CD8-positive, alpha-beta memory T cell (primary cell): Measurements from ENCODE around the gene PIEZO1. TPM values are rescaled to one million over a fixed set of nuclear protein-coding genes. Genes with fewer than 3 reads are reported as not detected.
A peak's percentile ranks its signal among the peaks of the same experiment; 100 is the strongest.

Experiments used
- CTCF ChIA-PET: fragments of 350-600 bp; sonication (Branson Sonifier 250); formaldehyde crosslinking; loops from one replicate; lab custom pipeline; 2021; ENCODE audit warnings: antibody characterized with exemption; lab: Charles Lee
- POLR2A ChIA-PET: fragments of 350-600 bp; sonication (Branson Sonifier 250); formaldehyde crosslinking; loops from one replicate; lab custom pipeline; 2021; ENCODE audit warnings: antibody characterized with exemption; lab: Charles Lee
- DNase-seq, 5 donors: peaks; one replicate each; pipeline versions ENCODE4 v3.0.0 to v3.0.0-alpha.2; 2020 to 2022; ENCODE audit warnings: mixed read lengths in 1 of 5
- H3K27ac ChIP-seq: one replicate; pipeline ENCODE4 v1.7.0; 2013; ENCODE audit warnings: low read depth, mild to moderate bottlenecking, low read length, moderate library complexity
- H3K27me3 ChIP-seq: 2 replicates; pipeline ENCODE4 v1.7.0; 2013; ENCODE audit warnings: low read length, mild to moderate bottlenecking; ENCODE audit not compliant: insufficient read depth, poor library complexity, severe bottlenecking
- H3K36me3 ChIP-seq: 2 replicates; pipeline ENCODE4 v1.7.0; 2013; ENCODE audit warnings: mild to moderate bottlenecking, low read length, moderate library complexity; ENCODE audit not compliant: insufficient read depth
- H3K4me1 ChIP-seq: 2 replicates; pipeline ENCODE4 v1.7.0; 2013; ENCODE audit warnings: mild to moderate bottlenecking, low read length, moderate library complexity; ENCODE audit not compliant: insufficient read depth
- H3K4me3 ChIP-seq: 2 replicates; pipeline ENCODE4 v1.7.0; 2013; ENCODE audit warnings: mild to moderate bottlenecking, low read length
- H3K9me3 ChIP-seq: 2 replicates; pipeline ENCODE4 v1.7.0; 2013; ENCODE audit warnings: mild to moderate bottlenecking, low read length
- H3K27ac Mint-ChIP-seq, 8 donors: one replicate each; pipeline ENCODE4 v1.8.0; 2020 to 2021; ENCODE audit warnings: mixed read lengths in 8 of 8, mild to moderate bottlenecking in 6 of 8, inconsistent platforms in 3 of 8, moderate library complexity in 3 of 8
- H3K27me3 Mint-ChIP-seq, 2 donors: one replicate each; pipeline ENCODE4 v1.8.0; 2020 to 2021; ENCODE audit warnings: mixed read lengths in 2 of 2, mild to moderate bottlenecking in 1 of 2, moderate library complexity in 1 of 2
- H3K36me3 Mint-ChIP-seq, 3 donors: one replicate each; pipeline ENCODE4 v1.8.0; 2020 to 2021; ENCODE audit warnings: mixed read lengths in 3 of 3, inconsistent platforms in 1 of 3, mild to moderate bottlenecking in 1 of 3
- H3K4me1 Mint-ChIP-seq, 3 donors: one replicate each; pipeline ENCODE4 v1.8.0; 2020 to 2021; ENCODE audit warnings: mixed read lengths in 3 of 3, inconsistent platforms in 1 of 3, mild to moderate bottlenecking in 1 of 3
- H3K4me3 Mint-ChIP-seq, 7 donors: one replicate each; pipeline ENCODE4 v1.8.0; 2020 to 2021; ENCODE audit warnings: mixed read lengths in 7 of 7, mild to moderate bottlenecking in 6 of 7, moderate library complexity in 4 of 7, inconsistent platforms in 2 of 7
- H3K9me3 Mint-ChIP-seq, 5 donors: one replicate each; pipeline ENCODE4 v1.8.0; 2020 to 2022; ENCODE audit warnings: mixed read lengths in 5 of 5, mild to moderate bottlenecking in 3 of 5, moderate library complexity in 2 of 5, inconsistent platforms in 1 of 5
- polyA plus RNA-seq: library from polyadenylated mRNA; unstranded; fragments of 300-500 nt; fragmentation: Illumina TruSeq; gene quantifications from one replicate; pipeline ENCODE4 v1.2.3, GENCODE V29; 2021
- total RNA-seq, 2 experiments: library from RNA; stranded (reverse); gene quantifications; one replicate each; pipeline ENCODE4 v1.2.3, GENCODE V29; 2021

The PIEZO1 gene
- total and polyA plus RNA-seq, 3 experiments from 2014 or later, result 58.4 to 230 (median 215) TPM

- no peaks in the 10 kb centered on the region for H3K36me3 ChIP-seq
- H3K36me3 Mint-ChIP-seq, result peaks cover 0 to 21% (median 0%) of the 10 kb centered on the region in 3 donors
- POLR2A ChIA-PET, result no interaction called here
- no peak overlapping the region for H3K4me3 Mint-ChIP-seq
- no peaks in the 10 kb centered on the region for H3K4me1 ChIP-seq
- H3K9me3 ChIP-seq, result no peaks in the 10 kb centered on the region
- no peak overlapping the region for H3K27ac Mint-ChIP-seq
- no peaks in the 10 kb centered on the region for H3K9me3 Mint-ChIP-seq
- no peaks in the 10 kb centered on the region for H3K27me3 ChIP-seq
- H3K27me3 Mint-ChIP-seq, result no peaks in the 10 kb centered on the region
- CTCF ChIA-PET, result no interaction called here
- no peak overlapping the region for H3K27ac ChIP-seq
- H3K4me3 ChIP-seq, result no peak overlapping the region
- DNase-seq, result no peak
- H3K4me1 Mint-ChIP-seq, result no peaks in the 10 kb centered on the region
Measured at GRCh38 chr16:88820385-88821025, 35.5 kb upstream of the PIEZO1 start.

- Mint-ChIP-seq H3K36me3 (peaks cover 0 to 18% (median 0%) of the 10 kb centered on the region in 3 donors), H3K27me3 (no peaks in the 10 kb centered on the region), H3K4me3 (no peak overlapping the region), H3K9me3 (no peaks in the 10 kb centered on the region), H3K27ac (peak overlapping the region in 1 of 8 donors; percentile 64), H3K4me1 (no peaks in the 10 kb centered on the region)
- ChIA-PET CTCF (no interaction called here), POLR2A (no interaction called here)
- no peak overlapping the region for H3K4me3 ChIP-seq
- no peak for DNase-seq
- H3K4me1 ChIP-seq, result no peaks in the 10 kb centered on the region
- no peak overlapping the region for H3K27ac ChIP-seq
- no peaks in the 10 kb centered on the region for H3K36me3 ChIP-seq
- H3K27me3 ChIP-seq, result no peaks in the 10 kb centered on the region
- no peaks in the 10 kb centered on the region for H3K9me3 ChIP-seq
Measured at GRCh38 chr16:88819126-88819525, 34.1 kb upstream of the PIEZO1 start.

DNA sequence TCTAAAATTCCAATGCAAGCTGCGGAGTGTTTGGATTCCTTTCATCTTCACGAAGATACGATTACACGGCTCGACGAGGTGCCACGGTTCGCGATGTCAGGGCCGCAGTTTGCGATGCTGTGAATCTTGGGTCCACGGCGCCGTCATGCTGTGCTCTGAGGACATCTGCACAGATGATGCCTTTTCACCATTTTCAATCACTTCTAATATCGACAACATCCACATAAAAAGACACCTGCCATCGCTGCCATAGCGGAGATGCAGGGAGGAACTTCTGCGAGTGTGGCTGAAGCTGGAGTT, 33.5 kb upstream of the PIEZO1 start:
- no peaks in the 10 kb centered on the region for H3K9me3 Mint-ChIP-seq
- ChIA-PET CTCF (no interaction called here), POLR2A (no interaction called here)
- no peak overlapping the region for H3K27ac ChIP-seq
- no peaks in the 10 kb centered on the region for H3K4me1 ChIP-seq
- no peak overlapping the region for H3K4me3 Mint-ChIP-seq
- H3K27me3 ChIP-seq, result no peaks in the 10 kb centered on the region
- no peak overlapping the region for H3K27ac Mint-ChIP-seq
- peaks cover 0 to 4% (median 3%) of the 10 kb centered on the region in 3 donors for H3K4me1 Mint-ChIP-seq
- H3K36me3 Mint-ChIP-seq, result peaks cover 0 to 15% (median 0%) of the 10 kb centered on the region in 3 donors
- H3K27me3 Mint-ChIP-seq, result peaks cover 0 to 2% of the 10 kb centered on the region in 2 donors
- no peak for DNase-seq
- H3K36me3 ChIP-seq, result no peaks in the 10 kb centered on the region
- no peaks in the 10 kb centered on the region for H3K9me3 ChIP-seq
- no peak overlapping the region for H3K4me3 ChIP-seq

DNA sequence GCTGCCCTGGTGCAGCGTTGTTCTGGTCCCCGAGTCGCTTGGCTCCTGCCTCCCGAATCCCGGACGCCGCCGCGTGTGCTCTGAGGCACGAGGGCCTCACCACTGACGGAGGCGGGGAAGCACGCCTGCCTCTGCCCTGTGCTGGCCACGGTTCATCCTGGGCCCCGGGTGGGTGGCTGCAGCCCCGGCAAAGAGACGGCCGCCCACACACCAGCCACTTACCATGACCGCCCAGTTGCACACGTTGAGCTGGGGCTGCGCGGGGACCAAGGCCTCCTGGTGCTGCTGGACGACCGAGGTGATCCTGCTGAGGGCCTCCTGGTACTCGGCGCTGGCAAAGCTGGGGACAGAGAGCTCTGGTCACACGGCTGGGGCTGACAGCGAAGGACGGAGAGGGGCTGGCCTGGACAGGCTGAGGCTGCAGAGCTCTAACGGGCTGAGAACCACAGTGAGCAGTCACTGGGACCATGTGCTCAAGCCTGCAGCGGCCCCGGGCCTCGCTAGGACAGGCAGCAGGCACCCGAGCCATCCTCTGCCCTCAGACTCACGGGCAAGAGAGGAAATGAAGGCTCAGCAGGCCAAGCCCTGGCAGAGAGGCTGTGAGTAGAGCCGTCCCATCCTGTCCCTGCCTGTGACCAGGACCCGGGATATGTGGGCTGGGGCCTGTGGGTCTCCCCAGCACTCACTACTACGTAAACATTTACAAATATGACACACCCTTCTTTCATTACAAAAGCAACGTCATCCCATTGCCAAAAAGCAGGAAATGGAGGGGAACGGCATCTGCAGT, 33.0 kb upstream of the PIEZO1 start:
- no peak overlapping the region for H3K4me3 ChIP-seq
- H3K27ac ChIP-seq, result no peak overlapping the region
- POLR2A ChIA-PET, result no interaction called here
- H3K27me3 ChIP-seq, result no peaks in the 10 kb centered on the region
- Mint-ChIP-seq H3K9me3 (no peaks in the 10 kb centered on the region), H3K4me3 (no peak overlapping the region), H3K27me3 (peaks cover 0 to 2% of the 10 kb centered on the region in 2 donors), H3K36me3 (peaks cover 0 to 14% (median 0%) of the 10 kb centered on the region in 3 donors), H3K27ac (no peak overlapping the region), H3K4me1 (peaks cover 0 to 4% (median 3%) of the 10 kb centered on the region in 3 donors)
- H3K9me3 ChIP-seq, result no peaks in the 10 kb centered on the region
- no peaks in the 10 kb centered on the region for H3K4me1 ChIP-seq
- H3K36me3 ChIP-seq, result no peaks in the 10 kb centered on the region
- DNase-seq, result no peak
- CTCF ChIA-PET, result interaction anchor here (1.4 kb wide), 1 partner anchor 40 kb away, joined by 6 read pairs; no protein-coding TSS in a partner anchor

GRCh38 chr16:88816736-88817535, 31.9 kb upstream of the PIEZO1 start:
- no peaks in the 10 kb centered on the region for H3K9me3 ChIP-seq
- H3K36me3 ChIP-seq, result no peaks in the 10 kb centered on the region
- ChIA-PET POLR2A (no interaction called here), CTCF (interaction anchor here (1.4 kb wide), 2 partner anchors 41 to 353 kb away, joined by 3 to 6 read pairs; no protein-coding TSS in a partner anchor)
- H3K36me3 Mint-ChIP-seq, result peaks cover 0 to 7% (median 0%) of the 10 kb centered on the region in 3 donors
- H3K9me3 Mint-ChIP-seq, result no peaks in the 10 kb centered on the region
- H3K4me1 Mint-ChIP-seq, result peaks cover 4 to 9% (median 5%) of the 10 kb centered on the region in 3 donors
- peaks cover 0 to 4% of the 10 kb centered on the region in 2 donors for H3K27me3 Mint-ChIP-seq
- H3K27me3 ChIP-seq, result no peaks in the 10 kb centered on the region
- H3K27ac ChIP-seq, result no peak overlapping the region
- no peak overlapping the region for H3K27ac Mint-ChIP-seq
- DNase-seq, result no peak
- no peak overlapping the region for H3K4me3 Mint-ChIP-seq
- H3K4me1 ChIP-seq, result no peaks in the 10 kb centered on the region
- H3K4me3 ChIP-seq, result no peak overlapping the region

DNA sequence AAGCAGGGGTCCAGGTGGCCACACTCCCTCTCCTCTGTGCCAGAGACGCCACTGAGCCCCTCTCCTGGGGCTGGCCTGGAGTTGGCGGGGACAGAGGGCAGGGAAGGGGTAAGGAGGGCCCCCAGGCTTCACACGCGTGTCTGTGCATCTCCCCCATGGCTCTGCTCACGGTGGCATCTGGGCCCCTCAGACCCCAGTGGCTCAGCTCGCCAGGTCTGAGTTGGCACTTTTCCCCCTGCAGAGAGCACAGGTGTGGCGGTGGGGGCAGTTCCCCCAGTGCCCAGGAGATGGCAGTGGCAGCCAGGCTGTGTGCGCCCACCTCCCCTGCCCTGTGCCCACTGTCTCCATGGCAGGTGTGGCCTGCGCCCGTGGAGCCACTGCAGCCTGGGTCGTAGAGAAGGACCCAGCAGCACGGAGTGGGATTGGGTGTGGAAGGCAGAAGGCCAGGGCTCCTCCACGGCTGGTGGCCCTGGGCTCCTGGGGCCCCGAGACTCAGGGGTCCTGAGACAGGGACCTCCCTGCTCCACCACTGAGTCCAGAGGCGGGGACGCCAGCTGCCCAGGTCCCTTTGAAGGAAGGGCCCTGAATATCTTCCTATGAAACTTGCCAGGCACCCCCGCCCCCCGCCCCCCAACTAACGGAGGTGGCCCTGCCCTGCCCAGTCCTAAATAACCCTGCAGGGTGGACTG, 31.0 kb upstream of the PIEZO1 start:
- Mint-ChIP-seq H3K27ac (no peak overlapping the region), H3K36me3 (peaks cover 0 to 4% (median 0%) of the 10 kb centered on the region in 3 donors), H3K4me3 (no peak overlapping the region), H3K4me1 (peaks cover 4 to 16% (median 6%) of the 10 kb centered on the region in 3 donors), H3K9me3 (no peaks in the 10 kb centered on the region), H3K27me3 (peaks cover 0 to 4% of the 10 kb centered on the region in 2 donors)
- ChIA-PET POLR2A (no interaction called here), CTCF (interaction anchor here (1.0 to 1.5 kb wide), 4 partner anchors 11 to 354 kb away, joined by 3 to 4 read pairs (median 3); no protein-coding TSS in a partner anchor)
- Histone ChIP-seq H3K4me1 (peaks cover 2% of the 10 kb centered on the region), H3K27me3 (no peaks in the 10 kb centered on the region), H3K4me3 (no peak overlapping the region), H3K9me3 (no peaks in the 10 kb centered on the region), H3K27ac (no peak overlapping the region), H3K36me3 (no peaks in the 10 kb centered on the region)
- peak in 4 of 5 donors; percentile 27 to 66 (median 49) for DNase-seq

- Mint-ChIP-seq H3K9me3 (no peaks in the 10 kb centered on the region), H3K4me3 (no peak overlapping the region), H3K27me3 (peaks cover 0 to 4% of the 10 kb centered on the region in 2 donors), H3K36me3 (peaks cover 0 to 6% (median 0%) of the 10 kb centered on the region in 3 donors), H3K27ac (no peak overlapping the region), H3K4me1 (peaks cover 8 to 24% (median 13%) of the 10 kb centered on the region in 3 donors)
- Histone ChIP-seq H3K36me3 (no peaks in the 10 kb centered on the region), H3K4me1 (peaks cover 10% of the 10 kb centered on the region), H3K27ac (no peak overlapping the region), H3K4me3 (no peak overlapping the region), H3K27me3 (no peaks in the 10 kb centered on the region), H3K9me3 (no peaks in the 10 kb centered on the region)
- ChIA-PET POLR2A (no interaction called here), CTCF (interaction anchor here (1.0 to 1.5 kb wide), 4 partner anchors 11 to 355 kb away, joined by 3 to 4 read pairs (median 3); no protein-coding TSS in a partner anchor)
- no peak for DNase-seq
Measured at GRCh38 chr16:88815227-88815626, 30.2 kb upstream of the PIEZO1 start.
